RWPE1 (cell line): ENCODE results near the gene COX14.
A peak's percentile ranks its signal among the peaks of the same experiment; 100 is the strongest.

Experiments used
- CTCF ChIA-PET: fragments of 350-600 bp; sonication (Branson Sonifier 250); formaldehyde crosslinking; extraction: SDS; loops from one replicate; lab custom pipeline; 2021; lab: Yijun Ruan, JAX
- POLR2A ChIA-PET: fragments of 400-600 bp; formaldehyde crosslinking; extraction: SDS; loops from one replicate; lab custom pipeline; 2020; ENCODE audit warnings: antibody characterized with exemption; ENCODE audit not compliant: low non-redundant PET; lab: Yijun Ruan, JAX
- DNase-seq: peaks from one replicate; pipeline ENCODE4 v3.0.0; 2012; ENCODE audit warnings: low spot score
- H3K27ac ChIP-seq: fragments of 450-650 bp; 2 replicates; pipeline ENCODE4 v1.5.1; 2017
- CTCF ChIP-seq: fragments of 450-650 bp; conservative IDR thresholded peaks from 2 replicates; pipeline ENCODE4 v1.5.1; 2017; ENCODE audit warnings: low read depth, mild to moderate bottlenecking

COX14 gene

GRCh38 chr12:50099302-50100008 lies 12.6 kb upstream of the COX14 start:
- peak overlapping the region; percentile 70 for H3K27ac ChIP-seq
- POLR2A ChIA-PET: no interaction called here
- no peak for DNase-seq
- no peak for TF ChIP-seq CTCF
- CTCF ChIA-PET: interaction anchor here (5.0 kb wide), 1 partner anchor 12 kb away, joined by 27 read pairs; the partner anchor contains the start of gene COX14

GRCh38 chr12:50100561-50100960 lies 11.5 kb upstream of the COX14 start:
- H3K27ac ChIP-seq: peak overlapping the region; percentile 37; the same call in 1 of the 2 replicates
- ChIA-PET CTCF (interaction anchor here (5.0 kb wide), 1 partner anchor 11 kb away, joined by 27 read pairs; the partner anchor contains the start of gene COX14), POLR2A (no interaction called here)
- no peak for DNase-seq
- TF ChIP-seq CTCF: no peak

- CTCF ChIA-PET: interaction anchor here (0.7 to 5.0 kb wide), 3 partner anchors 9 to 184 kb away, joined by 3 to 27 read pairs (median 4); partner anchors contain the start of genes CERS5 and COX14
- POLR2A ChIA-PET: no interaction called here
- peak overlapping the region; percentile 37; the same call in 1 of the 2 replicates for H3K27ac ChIP-seq
- peak; percentile 47 for TF ChIP-seq CTCF
- peak; percentile 36 for DNase-seq
Measured at GRCh38 chr12:50101663-50102062, 10.4 kb upstream of the COX14 start.

GRCh38 chr12:50102131-50102531 lies 9.9 kb upstream of the COX14 start:
- no peak overlapping the region for H3K27ac ChIP-seq
- DNase-seq: no peak
- TF ChIP-seq CTCF: no peak
- ChIA-PET POLR2A (no interaction called here), CTCF (interaction anchor here (0.6 to 5.0 kb wide), 4 partner anchors 9 to 783 kb away, joined by 3 to 27 read pairs (median 4); partner anchors contain the start of genes CERS5 and COX14)

GRCh38 chr12:50102646-50103309 lies 9.3 kb upstream of the COX14 start:
- no peak for TF ChIP-seq CTCF
- POLR2A ChIA-PET: no interaction called here
- CTCF ChIA-PET: interaction anchor here (0.6 to 5.0 kb wide), 4 partner anchors 8 to 784 kb away, joined by 3 to 27 read pairs (median 4); partner anchors contain the start of genes CERS5 and COX14
- DNase-seq: no peak
- H3K27ac ChIP-seq: peak overlapping the region; percentile 15; the same call in 1 of the 2 replicates

- ChIA-PET POLR2A (interaction anchor here (0.6 kb wide), 1 partner anchor 10 kb away, joined by 8 read pairs; no protein-coding TSS in a partner anchor), CTCF (interaction anchor here (5.0 kb wide), 1 partner anchor 8 kb away, joined by 27 read pairs; the partner anchor contains the start of gene COX14)
- TF ChIP-seq CTCF: no peak
- peak overlapping the region; percentile 11; the same call in 1 of the 2 replicates for H3K27ac ChIP-seq
- DNase-seq: no peak
Measured at GRCh38 chr12:50103351-50103750, 8.7 kb upstream of the COX14 start.
